Left hindlimb (tissue), 1 donor: ENCODE data around the gene ADCY4.
A peak's percentile ranks its signal among the peaks of the same experiment; 100 is the strongest.
"Not testable (repeated sequence)": the region's sequence is repeated elsewhere in the genome, so short reads cannot be mapped to it uniquely, and the experiment has no call there.

ENCODE experiments used
- DNase-seq: peaks from one replicate; pipeline ENCODE4 v3.0.0-alpha.2; 2018

Gene ADCY4

GRCh38 chr14:24366721-24367513, 32.0 kb upstream of the ADCY4 start:
- DNase-seq = peak; percentile 96

DNA sequence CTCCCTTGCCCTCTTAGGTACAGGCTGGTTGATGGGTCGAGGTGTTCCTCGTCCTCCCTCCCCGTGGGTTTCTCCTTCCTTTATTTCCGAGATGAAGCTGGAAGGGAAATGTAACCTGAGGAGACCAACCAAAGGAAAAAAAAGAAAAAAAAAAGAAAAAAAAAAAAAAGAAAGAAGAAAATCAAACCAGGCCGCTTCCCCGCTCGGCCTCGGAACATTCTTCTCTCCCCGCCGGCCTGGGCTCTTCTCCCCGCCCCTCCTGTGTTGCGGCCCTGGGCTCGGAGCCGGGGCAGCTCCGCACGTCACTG, 31.5 kb upstream of the ADCY4 start:
- DNase-seq = no peak

GRCh38 chr14:24365600-24366412, 30.9 kb upstream of the ADCY4 start:
- peak; percentile 90 for DNase-seq

- DNase-seq = no peak
Observed at GRCh38 chr14:24364841-24365240, 30.0 kb upstream of the ADCY4 start.

GRCh38 chr14:24363401-24363800, 28.5 kb upstream of the ADCY4 start:
- DNase-seq = no peak

GRCh38 chr14:24362241-24362960, 27.5 kb upstream of the ADCY4 start:
- no peak for DNase-seq

- no peak for DNase-seq
Observed at GRCh38 chr14:24361326-24361725, 26.5 kb upstream of the ADCY4 start.

GRCh38 chr14:24360281-24360680, 25.4 kb upstream of the ADCY4 start:
- no peak for DNase-seq

GRCh38 chr14:24356208-24356607, 21.3 kb upstream of the ADCY4 start:
- no peak for DNase-seq

- no peak for DNase-seq
Observed at GRCh38 chr14:24355009-24355408, 20.1 kb upstream of the ADCY4 start.

DNA sequence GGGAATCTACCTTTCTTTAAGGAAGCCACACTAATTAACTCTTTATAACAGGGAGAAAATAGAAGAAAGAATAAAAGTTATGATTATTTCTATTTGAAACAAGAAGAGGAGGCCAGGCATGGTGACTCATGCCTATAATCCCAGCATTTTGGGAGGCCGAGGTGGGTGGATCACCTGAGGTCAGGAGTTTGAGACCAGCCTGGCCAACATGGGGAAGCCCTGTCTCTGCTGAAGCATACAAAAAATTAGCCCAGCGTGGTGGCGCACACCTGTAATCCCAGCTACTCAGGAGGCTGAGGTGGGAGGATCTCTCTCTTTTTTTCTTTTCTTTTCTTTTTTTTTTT, 19.6 kb upstream of the ADCY4 start:
- not testable (repeated sequence) for DNase-seq

DNA sequence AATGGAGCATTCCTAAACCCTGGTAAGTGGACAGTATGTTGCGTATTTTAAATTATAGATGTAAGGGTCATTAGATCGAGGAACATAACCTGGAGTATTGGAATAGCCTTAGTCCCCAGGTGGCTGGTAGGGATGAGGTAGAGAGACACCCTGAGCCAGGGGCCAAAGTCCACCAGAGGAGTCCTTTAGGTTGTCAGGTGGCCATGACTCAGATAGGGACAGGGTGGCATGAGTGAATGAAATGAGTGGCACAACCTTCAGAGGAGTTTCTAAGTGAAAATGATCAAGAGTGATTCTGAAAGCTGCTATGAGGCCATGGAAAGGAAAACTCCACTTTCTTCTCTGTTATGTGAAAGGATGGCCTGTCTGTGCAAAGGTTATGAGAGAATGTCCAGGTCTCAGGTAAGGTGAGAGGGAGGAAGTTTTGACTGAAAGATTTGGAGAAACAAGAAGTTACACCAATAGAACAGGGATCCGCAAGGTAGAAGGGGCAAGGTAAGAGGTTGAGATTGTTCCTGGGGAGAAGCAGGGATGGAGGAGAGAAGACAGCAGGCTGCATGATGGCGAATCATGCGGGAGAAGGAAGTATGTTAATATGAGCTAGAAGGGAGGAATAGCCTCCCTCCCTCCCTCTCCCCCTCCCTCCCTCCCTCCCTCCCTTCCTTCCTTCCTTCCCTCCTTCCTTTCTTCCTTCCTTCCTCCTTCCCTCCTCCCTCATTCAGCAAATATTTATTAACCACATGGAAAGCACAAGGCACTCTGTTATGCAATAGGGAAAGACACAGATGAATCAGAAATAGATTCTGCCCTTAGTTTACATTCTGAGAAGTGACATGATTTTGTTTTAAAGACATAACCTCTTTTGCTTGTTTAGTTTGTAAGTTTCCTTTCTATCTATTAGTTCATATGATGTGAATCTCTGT, 18.9 kb upstream of the ADCY4 start:
- DNase-seq = no peak

GRCh38 chr14:24351517-24351916, 16.6 kb upstream of the ADCY4 start:
- no peak for DNase-seq

DNA sequence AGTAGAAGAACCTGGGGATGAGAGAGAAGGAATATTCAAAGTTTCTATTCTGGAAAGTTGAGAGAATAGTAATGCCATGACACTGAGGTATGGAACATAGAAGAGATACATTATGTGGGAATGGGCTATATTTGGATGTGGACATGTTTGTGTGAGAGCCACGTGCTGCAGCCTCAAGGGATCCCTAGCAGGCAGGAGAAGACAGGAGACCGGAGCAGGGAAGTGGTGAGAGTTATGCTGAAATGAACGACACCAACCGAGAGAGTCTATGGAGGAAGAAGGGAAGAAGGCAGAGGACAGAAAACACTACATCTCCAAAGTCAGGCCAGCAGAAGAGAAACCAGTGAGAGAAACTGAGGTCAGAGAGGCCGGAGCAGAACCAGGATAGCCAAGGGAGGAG, 14.9 kb upstream of the ADCY4 start:
- no peak for DNase-seq

- DNase-seq = no peak
Observed at GRCh38 chr14:24348186-24348585, 13.3 kb upstream of the ADCY4 start.

GRCh38 chr14:24347134-24347533, 12.3 kb upstream of the ADCY4 start:
- no peak for DNase-seq

GRCh38 chr14:24343795-24344660, 9.2 kb upstream of the ADCY4 start:
- no peak for DNase-seq

DNA sequence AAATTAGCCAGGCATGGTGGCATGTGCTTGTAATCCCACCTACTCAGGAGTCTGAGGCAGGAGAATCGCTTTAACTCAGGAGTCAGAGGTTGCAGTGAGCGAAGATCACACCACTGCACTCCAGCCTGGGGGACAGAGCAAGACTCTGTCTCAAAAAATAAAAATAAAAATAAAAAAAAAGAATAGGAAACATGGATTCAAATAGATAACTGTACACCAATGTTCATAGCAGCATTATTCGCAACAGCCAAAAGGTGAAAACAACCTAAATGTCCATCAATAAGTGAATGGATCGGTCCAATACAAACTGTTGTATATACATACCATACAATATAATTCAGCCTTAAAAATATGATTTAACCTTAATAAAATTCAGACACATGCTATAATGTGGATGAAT, 8.0 kb upstream of the ADCY4 start:
- no peak for DNase-seq

- DNase-seq = no peak
Observed at GRCh38 chr14:24340606-24341005, 5.7 kb upstream of the ADCY4 start.

DNA sequence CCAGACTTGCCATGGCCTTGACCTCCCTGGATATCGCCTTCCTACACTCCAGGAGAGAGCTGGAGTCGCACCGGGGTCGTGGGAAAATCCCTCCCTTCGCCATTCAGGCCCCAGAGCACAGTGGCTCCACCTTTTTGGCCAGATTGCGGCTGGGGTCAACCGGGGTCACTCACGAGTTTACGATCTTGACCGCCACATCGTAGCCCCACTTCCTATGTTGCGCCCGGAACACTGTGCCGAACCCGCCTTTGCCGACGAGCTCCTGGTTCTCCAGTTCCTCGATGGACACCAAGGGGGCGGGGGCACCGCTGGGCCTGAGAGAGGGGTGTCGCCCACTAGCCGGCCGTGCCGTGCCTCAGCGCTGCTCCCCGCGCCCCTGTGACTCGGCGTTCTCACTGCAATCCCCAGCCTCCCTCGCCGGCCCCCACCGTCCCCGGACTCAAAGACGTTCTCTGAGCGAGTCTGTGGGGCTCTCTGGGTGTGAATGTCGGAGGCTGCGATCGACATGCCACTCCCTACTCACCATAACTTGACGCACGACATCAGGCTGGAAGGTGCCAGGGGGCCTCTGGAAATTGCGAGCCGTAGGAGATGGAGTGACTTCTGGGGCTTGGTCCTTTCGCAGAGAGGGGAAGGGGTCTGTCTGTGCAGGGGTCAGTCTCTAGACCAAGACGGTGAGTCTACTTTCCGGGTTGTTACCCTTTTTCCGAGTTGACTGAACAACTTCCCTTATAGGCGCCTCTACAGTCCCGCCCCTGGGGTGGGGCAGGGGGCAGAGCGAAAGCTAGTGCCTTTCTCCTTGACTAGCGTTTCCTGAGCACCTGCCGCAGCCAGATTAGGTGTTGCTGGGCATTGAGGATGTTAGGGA, 4.6 kb upstream of the ADCY4 start, which contains the start of gene RIPK3:
Gene RIPK3, minus strand, starts transcription at position 708 of the 868 bp plus-strand sequence. Its CDS starts 165 bp downstream, at position 543.
- no peak for DNase-seq

DNA sequence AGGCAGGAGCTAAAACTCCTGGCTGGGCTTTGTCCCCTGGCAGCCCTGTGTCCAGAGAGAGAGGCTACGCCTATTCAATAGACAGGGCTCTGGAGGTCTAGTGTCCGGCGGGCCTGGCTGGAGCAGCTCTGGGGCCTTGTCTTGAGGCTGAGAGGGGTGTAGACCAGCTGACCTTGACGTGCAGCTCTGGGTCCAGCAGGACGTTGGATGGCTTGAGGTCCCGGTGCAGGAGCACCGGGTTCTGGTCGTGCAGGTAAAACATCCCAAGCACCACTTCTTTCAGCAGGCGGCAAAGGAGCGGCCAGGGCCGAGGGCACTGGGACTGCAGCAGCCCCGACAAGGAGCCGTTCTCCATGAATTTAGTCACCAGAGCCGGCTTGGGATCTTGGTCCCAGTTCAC, 4.0 kb upstream of the ADCY4 start:
- DNase-seq = no peak
